ENCODE data around the gene FOSL2.

The FOSL2 gene

DNA sequence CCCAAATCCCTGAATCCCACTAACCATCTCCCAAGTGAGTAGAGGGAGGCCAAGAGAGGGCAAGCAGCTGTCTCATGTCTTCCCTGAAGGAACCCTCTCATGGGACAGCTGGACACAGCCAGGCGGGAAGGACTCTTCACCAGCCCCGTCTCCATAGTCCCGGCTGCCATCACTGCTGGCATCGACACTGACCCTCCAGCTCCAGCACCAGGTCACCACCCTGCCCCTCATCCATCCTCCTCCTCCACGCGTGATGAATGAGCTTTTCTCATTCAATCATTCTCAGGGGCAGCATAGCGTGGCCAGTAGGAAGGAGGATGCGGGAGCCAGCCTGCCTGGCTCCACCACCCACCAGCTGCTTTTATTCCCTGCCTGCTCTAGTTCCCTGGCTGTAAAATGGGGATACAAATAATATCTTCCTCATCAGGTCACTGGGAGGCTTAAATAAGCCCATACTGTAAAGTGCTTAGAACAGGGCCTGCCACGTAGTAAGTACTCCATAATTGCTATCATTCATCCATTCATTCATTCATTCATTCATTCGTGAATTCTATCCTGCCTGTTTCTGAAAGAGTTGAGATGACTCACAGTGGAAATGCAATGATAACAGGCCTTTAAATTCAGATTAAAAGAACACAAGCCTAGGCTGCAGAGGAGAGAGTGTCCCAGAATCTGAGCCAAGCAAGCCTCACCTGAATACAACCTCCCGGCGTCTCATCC lies 30.5 kb upstream of the FOSL2 start:
- no peak overlapping the region for H3K4me3 ChIP-seq (ENCODE audit: low read depth, low read length)
- TF ChIP-seq, protein P1, sequence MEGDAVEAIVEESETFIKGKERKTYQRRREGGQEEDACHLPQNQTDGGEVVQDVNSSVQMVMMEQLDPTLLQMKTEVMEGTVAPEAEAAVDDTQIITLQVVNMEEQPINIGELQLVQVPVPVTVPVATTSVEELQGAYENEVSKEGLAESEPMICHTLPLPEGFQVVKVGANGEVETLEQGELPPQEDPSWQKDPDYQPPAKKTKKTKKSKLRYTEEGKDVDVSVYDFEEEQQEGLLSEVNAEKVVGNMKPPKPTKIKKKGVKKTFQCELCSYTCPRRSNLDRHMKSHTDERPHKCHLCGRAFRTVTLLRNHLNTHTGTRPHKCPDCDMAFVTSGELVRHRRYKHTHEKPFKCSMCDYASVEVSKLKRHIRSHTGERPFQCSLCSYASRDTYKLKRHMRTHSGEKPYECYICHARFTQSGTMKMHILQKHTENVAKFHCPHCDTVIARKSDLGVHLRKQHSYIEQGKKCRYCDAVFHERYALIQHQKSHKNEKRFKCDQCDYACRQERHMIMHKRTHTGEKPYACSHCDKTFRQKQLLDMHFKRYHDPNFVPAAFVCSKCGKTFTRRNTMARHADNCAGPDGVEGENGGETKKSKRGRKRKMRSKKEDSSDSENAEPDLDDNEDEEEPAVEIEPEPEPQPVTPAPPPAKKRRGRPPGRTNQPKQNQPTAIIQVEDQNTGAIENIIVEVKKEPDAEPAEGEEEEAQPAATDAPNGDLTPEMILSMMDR (conservative IDR thresholded peaks at IDR 0.05; ENCODE audit: low read depth, low read length): no peak
- DNase-seq (ENCODE audit: low read depth): no peak

DNA sequence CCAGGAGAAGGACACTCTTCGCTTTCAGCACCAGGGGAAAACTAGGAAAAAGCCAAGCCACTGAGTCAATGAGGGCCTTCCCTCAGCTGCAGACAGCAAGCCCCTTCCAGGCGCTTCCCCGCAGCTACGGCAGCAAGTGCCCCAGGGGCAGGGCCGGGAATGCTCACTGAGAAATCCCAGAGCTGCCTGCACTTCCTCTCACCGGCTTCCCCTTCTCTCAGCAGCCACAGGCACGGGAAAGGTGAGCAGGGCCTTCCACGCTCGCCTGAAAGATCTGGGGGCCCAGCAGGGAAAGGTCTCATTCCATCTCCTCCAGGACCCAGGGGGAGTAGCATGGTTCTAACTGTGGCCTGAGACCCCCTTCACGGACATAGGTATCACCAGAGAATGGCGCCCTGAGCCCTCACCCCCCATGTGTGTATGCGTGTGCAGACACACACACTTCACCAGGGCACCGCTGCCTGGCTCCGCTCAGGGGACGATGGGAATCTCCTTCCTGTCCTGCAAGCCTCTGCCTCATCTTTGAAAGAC lies 29.6 kb upstream of the FOSL2 start:
- TF ChIP-seq, protein P1 (conservative IDR thresholded peaks at IDR 0.05; ENCODE audit: low read depth, low read length): no peak
- no peak overlapping the region for H3K4me3 ChIP-seq (ENCODE audit: low read depth, low read length)
- DNase-seq (ENCODE audit: low read depth): no peak

DNA sequence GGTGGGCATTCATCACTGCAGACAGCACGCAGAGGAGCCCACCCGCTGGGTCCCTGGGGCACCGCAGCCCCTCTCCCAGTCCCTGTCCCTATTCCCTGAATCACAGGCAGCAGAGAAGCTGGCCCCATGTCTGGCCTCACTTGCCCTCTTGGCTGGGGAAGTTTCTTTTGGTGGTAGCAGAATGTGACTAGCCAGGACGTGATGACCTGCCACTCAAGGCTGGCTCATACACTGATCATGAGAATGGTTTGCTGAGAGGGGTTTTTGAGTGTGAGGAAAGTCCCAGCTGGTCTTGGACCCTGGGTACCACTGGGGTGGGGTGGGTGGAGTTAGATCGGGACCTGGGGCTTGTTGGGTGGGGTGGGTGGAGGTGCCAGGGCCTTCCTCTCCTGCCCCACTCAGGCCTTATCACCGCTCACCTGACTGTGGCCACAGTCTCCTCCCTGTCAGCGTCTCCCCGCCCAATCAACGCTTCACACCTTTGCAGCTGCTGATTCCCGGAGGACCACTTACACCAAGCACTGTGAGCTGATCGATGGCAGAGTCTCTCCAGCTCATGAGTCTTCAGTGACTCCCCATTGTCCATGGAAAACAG lies 28.9 kb upstream of the FOSL2 start:
- no peak overlapping the region for H3K4me3 ChIP-seq (ENCODE audit: low read depth, low read length)
- DNase-seq (ENCODE audit: low read depth): no peak
- TF ChIP-seq, protein P1 (conservative IDR thresholded peaks at IDR 0.05; ENCODE audit: low read depth, low read length): no peak

DNA sequence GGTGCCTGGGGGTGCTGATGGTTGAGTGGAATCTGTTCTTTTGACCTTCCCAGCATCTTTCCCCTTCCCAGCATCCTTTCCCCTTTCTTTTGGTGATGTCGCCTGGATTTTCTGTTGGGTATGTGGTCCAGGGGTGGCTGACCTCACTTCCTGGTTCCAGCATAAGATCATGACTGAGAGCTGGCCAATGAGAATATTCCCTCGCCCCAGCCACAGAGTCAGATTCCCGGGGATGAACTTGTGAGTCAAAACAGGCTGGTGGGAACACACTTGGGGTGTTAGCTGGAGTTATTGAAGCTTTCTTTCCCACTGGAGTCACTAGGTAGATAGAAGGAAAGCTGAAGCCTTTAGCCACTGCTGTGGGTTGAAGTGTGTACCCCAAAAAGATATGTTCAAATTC lies 28.0 kb upstream of the FOSL2 start:
- H3K4me3 ChIP-seq (ENCODE audit: low read depth, low read length): no peak overlapping the region
- TF ChIP-seq, protein P1 (conservative IDR thresholded peaks at IDR 0.05; ENCODE audit: low read depth, low read length): no peak
- no peak for DNase-seq (ENCODE audit: low read depth)

DNA sequence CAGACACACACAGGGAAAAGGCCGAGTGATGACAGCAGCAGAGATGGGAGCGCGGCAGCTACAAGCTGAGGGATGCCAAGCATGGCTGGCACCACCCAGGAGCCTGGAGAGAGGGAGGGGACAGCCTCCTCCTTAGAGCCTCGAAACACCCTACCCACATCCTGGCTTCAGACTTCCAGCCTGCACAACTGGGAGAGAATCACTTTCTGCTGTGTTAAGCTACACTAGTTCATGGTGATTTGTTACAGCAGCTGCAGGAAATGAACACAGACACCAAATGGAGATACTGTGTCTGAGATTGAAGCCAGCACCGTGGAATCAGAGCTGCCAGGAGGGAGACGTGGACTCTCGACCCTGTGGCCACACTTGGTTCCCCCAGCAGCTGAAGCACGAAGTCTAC lies 27.5 kb upstream of the FOSL2 start:
- DNase-seq (ENCODE audit: low read depth): no peak
- TF ChIP-seq, protein P1 (conservative IDR thresholded peaks at IDR 0.05; ENCODE audit: low read depth, low read length): no peak
- H3K4me3 ChIP-seq (ENCODE audit: low read depth, low read length): no peak overlapping the region

DNA sequence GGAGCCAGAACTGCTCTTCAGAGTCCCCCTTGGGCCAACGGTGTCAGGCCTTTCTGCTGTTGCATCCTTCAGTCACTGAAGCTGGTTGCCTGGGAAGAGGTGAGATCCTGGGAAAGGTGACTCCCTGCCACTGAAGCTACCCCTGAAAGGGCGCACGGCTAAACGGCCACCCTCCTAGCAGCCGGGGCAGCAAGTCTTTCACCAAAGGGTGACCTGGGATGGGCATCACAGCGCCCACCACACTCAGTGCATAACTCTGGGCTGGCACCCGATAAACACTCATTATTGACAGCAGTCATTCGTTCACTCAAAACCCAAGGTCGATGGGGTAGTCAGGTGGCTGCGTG lies 26.5 kb upstream of the FOSL2 start:
- no peak overlapping the region for H3K4me3 ChIP-seq (ENCODE audit: low read depth, low read length)
- DNase-seq (ENCODE audit: low read depth): no peak
- TF ChIP-seq, protein P1 (conservative IDR thresholded peaks at IDR 0.05; ENCODE audit: low read depth, low read length): no peak

Measured in choroid plexus epithelial cell (primary cell).